ENCODE data around the gene HSPA6.
"Not testable (repeated sequence)": the region's sequence is repeated elsewhere in the genome, so short reads cannot be mapped to it uniquely, and the experiment has no call there.

Gene HSPA6

DNA sequence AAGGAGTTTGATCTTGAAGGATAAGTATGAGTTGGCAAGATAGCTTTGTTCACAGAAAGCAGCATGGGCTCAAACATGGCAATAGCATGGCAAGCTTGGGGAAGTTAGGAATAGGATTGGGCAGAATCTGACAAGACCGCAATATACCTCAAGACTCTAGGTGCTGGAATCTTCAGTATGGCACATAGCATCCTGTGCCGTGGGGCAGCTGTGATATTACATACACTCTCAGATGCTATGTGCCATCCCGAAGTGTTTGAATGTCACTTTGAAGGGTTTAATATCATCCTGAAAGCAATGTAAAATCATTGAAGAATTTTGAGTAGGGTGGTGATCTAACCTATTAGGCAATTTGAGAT is 42.2 kb downstream of the HSPA6 start:
- not testable (repeated sequence) for DNase-seq

- not testable (repeated sequence) for DNase-seq
Measured at GRCh38 chr1:161571703-161572102, 47.4 kb downstream of the HSPA6 start.

Data from NCI-H526 (cell line).